SK-N-SH (cell line): ENCODE results near the gene SREK1. TPM values are rescaled to one million over a fixed set of nuclear protein-coding genes. Genes with fewer than 3 reads are reported as not detected.

Experiments used
- CTCF ChIA-PET: fragments of 300-600, 350-600 bp; formaldehyde crosslinking; extraction: SDS; loops from one replicate; lab custom pipeline; 2021; lab: Yijun Ruan, JAX
- POLR2A ChIA-PET: fragments of 350-600 bp; sonication (Branson Sonifier 250); formaldehyde crosslinking; extraction: SDS; loops from one replicate; lab custom pipeline; 2020; ENCODE audit warnings: antibody characterized with exemption, inconsistent platforms; lab: Yijun Ruan, JAX
- DNase-seq: peaks from one replicate; pipeline ENCODE4 v3.0.0; 2012
- H2AFZ ChIP-seq: fragments of 200-600 bp; sonication (generic); 2 replicates; pipeline ENCODE4 v1.8.1; 2016; ENCODE audit warnings: antibody characterized with exemption, mild to moderate bottlenecking, low read depth
- H3F3A ChIP-seq: fragments of 200-600 bp; sonication (generic); replicated peaks from 2 replicates; pipeline ENCODE3; 2016; ENCODE audit warnings: antibody characterized with exemption, mild to moderate bottlenecking; ENCODE audit not compliant: insufficient read depth
- H3K27ac ChIP-seq, 2 experiments: fragments of 200-500 bp in 1 of 2; fragments of 200-600 bp in 1 of 2; sonication (Bioruptor generic) in 1 of 2; sonication (generic), shearing (Covaris generic) in 1 of 2; 2 replicates each; pipeline versions ENCODE4 v1.5.1 to v1.6.1; 2014 to 2016; ENCODE audit warnings: low read depth in 2 of 2, inconsistent platforms in 1 of 2, low read length in 1 of 2, mild to moderate bottlenecking in 1 of 2, mixed read lengths in 1 of 2
- H3K27me3 ChIP-seq: fragments of 200-600 bp; sonication (generic), shearing (Covaris generic); 2 replicates; pipeline ENCODE4 v1.6.1; 2016; ENCODE audit warnings: mixed run types; ENCODE audit not compliant: insufficient read depth
- H3K36me3 ChIP-seq, 2 experiments: fragments of 200-500 bp in 1 of 2; fragments of 200-600 bp in 1 of 2; sonication (Bioruptor generic) in 1 of 2; sonication (generic) in 1 of 2; replicated peaks in 1 of 2; 2 replicates each; pipeline versions ENCODE3 to v1.5.1; 2014 to 2016; ENCODE audit warnings: low read length in 1 of 2, mild to moderate bottlenecking in 1 of 2; ENCODE audit not compliant: insufficient read depth in 2 of 2, control insufficient read depth in 1 of 2
- H3K4me1 ChIP-seq, 2 experiments: fragments of 200-500 bp in 1 of 2; fragments of 200-600 bp in 1 of 2; sonication (Bioruptor generic) in 1 of 2; sonication (generic), shearing (Covaris generic) in 1 of 2; 2 replicates each; pipeline versions ENCODE4 v1.5.1 to v1.6.1; 2014 to 2016; ENCODE audit warnings: low read depth in 1 of 2, low read length in 1 of 2, mixed run types in 1 of 2; ENCODE audit not compliant: insufficient read depth in 2 of 2, control insufficient read depth in 1 of 2
- H3K4me2 ChIP-seq: fragments of 200-600 bp; sonication (generic), shearing (Covaris generic); 2 replicates; pipeline ENCODE4 v1.6.1; 2017; ENCODE audit warnings: mixed run types
- H3K4me3 ChIP-seq, 2 experiments: fragments of 200-500 bp in 1 of 2; fragments of 200-600 bp in 1 of 2; sonication (Bioruptor generic) in 1 of 2; sonication (generic), shearing (Covaris generic) in 1 of 2; 2 replicates each; pipeline versions ENCODE4 v1.5.1 to v1.8.1; 2014 to 2016; ENCODE audit warnings: low read depth in 2 of 2, inconsistent platforms in 1 of 2, low read length in 1 of 2, mild to moderate bottlenecking in 1 of 2, mixed read lengths in 1 of 2, moderate library complexity in 1 of 2
- H3K79me2 ChIP-seq: fragments of 200-600 bp; sonication (generic); 2 replicates; pipeline ENCODE4 v1.8.1; 2017; ENCODE audit warnings: mild to moderate bottlenecking; ENCODE audit not compliant: insufficient read depth
- H3K9ac ChIP-seq: fragments of 200-600 bp; sonication (generic); 2 replicates; pipeline ENCODE4 v1.6.1; 2017; ENCODE audit warnings: mixed run types
- H3K9me2 ChIP-seq: fragments of 200-600 bp; sonication (generic); 2 replicates; pipeline ENCODE4 v1.6.1; 2017; ENCODE audit warnings: mixed run types
- H3K9me3 ChIP-seq: fragments of 200-600 bp; sonication (generic); 2 replicates; pipeline ENCODE4 v1.6.1; 2017; ENCODE audit warnings: mixed run types, mild to moderate bottlenecking, moderate library complexity
- H4K20me1 ChIP-seq: fragments of 200-600 bp; sonication (generic); 2 replicates; pipeline ENCODE4 v1.6.1; 2017; ENCODE audit warnings: mild to moderate bottlenecking, mixed run types; ENCODE audit not compliant: insufficient read depth
- ELF1 ChIP-seq: IDR thresholded peaks from 2 replicates; pipeline ENCODE4 v1.4.0; 2012
- EP300 ChIP-seq, 2 experiments: IDR thresholded peaks; 2 replicates each; pipeline versions ENCODE4 v1.4.0 to v1.6.1; 2012; ENCODE audit warnings: borderline replicate concordance in 1 of 2, low read depth in 1 of 2, low read length in 1 of 2
- FOSL2 ChIP-seq: IDR thresholded peaks from 2 replicates; pipeline ENCODE4 v1.4.0; 2012; ENCODE audit warnings: low read depth, mild to moderate bottlenecking, moderate library complexity, borderline replicate concordance
- IRF3 ChIP-seq: fragments of 150-350 bp; IDR thresholded peaks from 2 replicates; pipeline ENCODE4 v1.6.1; 2016; ENCODE audit warnings: mild to moderate bottlenecking, low read depth, low read length
- JUND ChIP-seq: IDR thresholded peaks from 2 replicates; pipeline ENCODE4 v1.4.0; 2012
- NRF1 ChIP-seq: IDR thresholded peaks from 2 replicates; pipeline ENCODE4 v1.6.1; 2012; ENCODE audit warnings: low read depth, mild to moderate bottlenecking, low read length
- RAD21 ChIP-seq: IDR thresholded peaks from 2 replicates; pipeline ENCODE4 v1.6.1; 2012; ENCODE audit warnings: mild to moderate bottlenecking, low read length
- SIN3A ChIP-seq: IDR thresholded peaks from 2 replicates; pipeline ENCODE4 v1.6.1; 2012; ENCODE audit warnings: low read depth, mild to moderate bottlenecking, low read length, moderate library complexity, borderline replicate concordance
- TCF12 ChIP-seq: IDR thresholded peaks from 2 replicates; pipeline ENCODE4 v1.4.0; 2012
- USF1 ChIP-seq: IDR thresholded peaks from 2 replicates; pipeline ENCODE4 v1.4.0; 2012; ENCODE audit warnings: low read depth, borderline replicate concordance
- WGBS: methylation state at CpG from one replicate; pipeline ENCODE4 v1.1.6; 2017; ENCODE audit warnings: low lambda C conversion rate; 5-methylcytosine and 5-hydroxymethylcytosine counted together
- polyA plus RNA-seq, 3 experiments: library from polyadenylated mRNA; depleted of rRNA; stranded (reverse); fragments of >200 nt; gene quantifications; 2 replicates each; pipeline ENCODE4 v1.2.3, GENCODE V29; 2012

The SREK1 gene
- polyA plus RNA-seq, 1 of the 3 experiments (the other 2 are of a cell fraction) = 17.5 TPM

- Histone ChIP-seq H4K20me1 (no peaks in the 10 kb centered on the region), H2AFZ (no peak overlapping the region), H3K36me3 (peaks cover 21 to 26% of the 10 kb centered on the region in 2 experiments), H3K9ac (no peak overlapping the region), H3K4me1 (no peaks in the 10 kb centered on the region; a peak in 1 of 4 replicates), H3K4me2 (no peak overlapping the region), H3K27ac (no peak overlapping the region), H3K79me2 (no peaks in the 10 kb centered on the region), H3K9me2 (no peaks in the 10 kb centered on the region), H3F3A (peaks cover 4% of the 10 kb centered on the region), H3K9me3 (no peaks in the 10 kb centered on the region), H3K27me3 (no peaks in the 10 kb centered on the region), H3K4me3 (no peak overlapping the region)
- no peak for DNase-seq
- POLR2A ChIA-PET = no interaction called here
- WGBS = 78% methylated on average over 3 of the region's 3 CpGs
- TF ChIP-seq IRF3 (no peak), TCF12 (no peak), FOSL2 (no peak), EP300 (IDR thresholded peaks at IDR 0.05; ENCODE audit: borderline replicate concordance in 1 of 2, low read depth in 1 of 2, low read length in 1 of 2) (no peak), USF1 (no peak), RAD21 (no peak)
- CTCF ChIA-PET = interaction anchor here (0.9 to 1.5 kb wide), 2 partner anchors 10 to 120 kb away, joined by 3 read pairs; no protein-coding TSS in a partner anchor
Measured at GRCh38 chr5:66186108-66186507, 42.0 kb downstream of the SREK1 start.

GRCh38 chr5:66193419-66193818, 49.3 kb downstream of the SREK1 start:
- ChIA-PET CTCF (no interaction called here), POLR2A (no interaction called here)
- no peaks in the 10 kb centered on the region for H3K79me2 ChIP-seq
- no peak overlapping the region for H3K4me3 ChIP-seq
- H2AFZ ChIP-seq = no peak overlapping the region
- no peaks in the 10 kb centered on the region for H3F3A ChIP-seq
- no peak overlapping the region for H3K27ac ChIP-seq
- no peak for TF ChIP-seq JUND
- no peak for TF ChIP-seq SIN3A
- TF ChIP-seq ELF1 = no peak
- H3K9ac ChIP-seq = no peak overlapping the region
- no peaks in the 10 kb centered on the region for H4K20me1 ChIP-seq
- DNase-seq = no peak
- H3K4me1 ChIP-seq = no peaks in the 10 kb centered on the region
- H3K9me2 ChIP-seq = no peaks in the 10 kb centered on the region
- peaks cover 0 to 5% of the 10 kb centered on the region in 2 experiments for H3K36me3 ChIP-seq
- H3K27me3 ChIP-seq = no peaks in the 10 kb centered on the region
- no peaks in the 10 kb centered on the region for H3K9me3 ChIP-seq
- no peak overlapping the region for H3K4me2 ChIP-seq

GRCh38 chr5:66197764-66198405, 53.8 kb downstream of the SREK1 start:
- DNase-seq = no peak
- Histone ChIP-seq H3K9me2 (no peaks in the 10 kb centered on the region), H3K79me2 (no peaks in the 10 kb centered on the region), H3K27ac (no peak overlapping the region), H3K9me3 (no peaks in the 10 kb centered on the region), H3K9ac (no peak overlapping the region), H3K36me3 (peaks cover 0 to 5% of the 10 kb centered on the region in 2 experiments), H2AFZ (no peak overlapping the region), H3K4me1 (no peaks in the 10 kb centered on the region), H3K4me3 (no peak overlapping the region), H3K27me3 (no peaks in the 10 kb centered on the region), H4K20me1 (no peaks in the 10 kb centered on the region), H3K4me2 (no peak overlapping the region), H3F3A (no peaks in the 10 kb centered on the region)
- CTCF ChIA-PET = interaction anchor here (1.0 kb wide), 1 partner anchor 110 kb away, joined by 3 read pairs; no protein-coding TSS in a partner anchor
- POLR2A ChIA-PET = no interaction called here
- WGBS = 24% methylated on average over 3 of the region's 4 CpGs
- no peak for TF ChIP-seq FOSL2
- no peak for TF ChIP-seq NRF1
